GM18505 (cell line): ENCODE measurements around the gene LAMA3.

Source experiments
- ATAC-seq: cut with Tn5 transposase; IDR thresholded peaks from one replicate; pipeline ENCODE4 v1.9.1; 2021; ENCODE audit not compliant: unreplicated experiment
- POLR2A ChIP-seq: IDR thresholded peaks from 4 replicates; pipeline ENCODE4 v1.6.1; 2011; ENCODE audit warnings: borderline replicate concordance; ENCODE audit not compliant: insufficient read depth, insufficient read length; ENCODE audit errors: extremely low read depth

Gene LAMA3

DNA sequence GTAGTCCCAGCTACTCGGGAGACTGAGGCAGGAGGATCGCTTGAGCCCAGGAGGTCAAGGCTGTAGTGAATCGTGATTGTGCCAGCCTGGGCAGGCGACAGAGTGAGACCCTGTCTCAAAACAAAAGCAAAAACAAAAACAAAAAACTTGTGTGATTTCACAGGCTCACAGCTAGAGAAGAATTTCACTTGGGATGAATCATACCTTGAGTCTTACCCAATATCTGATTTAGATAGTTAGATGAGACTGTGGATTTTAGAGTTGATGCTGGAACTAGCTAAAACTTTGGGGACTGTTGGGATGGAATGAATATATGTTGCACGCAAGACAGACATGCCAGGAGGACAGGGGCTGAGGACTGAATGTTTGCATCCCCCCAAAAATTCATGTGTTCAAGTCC, 31.0 kb upstream of the LAMA3 start:
- ATAC-seq = no peak
- TF ChIP-seq POLR2A = no peak

DNA sequence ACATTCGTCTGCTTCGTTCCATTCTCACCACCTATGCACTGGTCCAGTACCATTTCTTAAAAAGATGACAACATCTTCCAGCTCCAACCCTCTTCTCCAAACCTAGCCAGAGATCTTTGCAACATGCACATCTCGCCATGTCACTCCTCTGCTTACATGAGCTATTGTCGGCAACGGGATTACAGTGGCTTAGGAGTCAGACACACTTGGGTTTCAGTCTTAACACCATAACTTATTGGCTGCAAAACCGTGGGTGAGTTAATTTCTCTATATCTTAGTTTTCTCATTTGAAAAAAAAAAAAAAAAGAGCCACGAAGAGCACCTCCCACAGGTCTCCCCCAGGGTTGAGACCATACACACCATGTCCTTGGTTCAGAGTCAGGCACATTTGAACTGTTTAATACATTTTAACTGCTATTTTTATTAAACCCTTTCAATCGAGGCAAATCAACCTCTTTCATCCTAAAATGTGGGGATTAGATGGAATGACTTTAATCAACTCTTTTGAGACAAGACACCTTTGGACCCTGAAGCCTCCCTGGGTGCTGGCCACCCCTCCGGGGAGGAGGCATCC, 27.4 kb upstream of the LAMA3 start:
- no peak for ATAC-seq
- TF ChIP-seq POLR2A = no peak

GRCh38 chr18:23662309-23663263, 26.7 kb upstream of the LAMA3 start, which contains the start of gene ANKRD29:
Gene ANKRD29 (minus strand): TSS chr18:23662911. CDS start chr18:23662730, 181 bp downstream.
- peak; percentile 56 for ATAC-seq
- no peak for TF ChIP-seq POLR2A

DNA sequence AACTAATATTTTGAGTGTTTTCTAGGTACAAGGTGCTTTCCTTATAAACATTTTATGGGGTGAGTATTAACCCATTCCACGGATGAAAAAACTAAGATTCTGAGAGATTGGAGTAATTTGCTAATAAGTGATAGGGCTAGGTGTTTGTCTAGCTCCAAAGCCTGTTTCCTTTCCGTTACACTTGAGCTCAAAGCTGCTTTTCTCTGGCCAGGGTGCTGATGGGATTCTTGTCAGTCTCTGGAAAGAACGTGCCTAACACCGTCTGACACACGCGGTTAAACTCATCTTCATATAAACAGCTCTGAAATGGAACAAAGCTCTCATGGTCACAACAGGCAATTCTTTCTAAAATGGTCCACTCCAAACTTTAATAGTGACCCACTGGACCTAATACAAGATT, 24.6 kb upstream of the LAMA3 start:
- no peak for ATAC-seq
- no peak for TF ChIP-seq POLR2A

DNA sequence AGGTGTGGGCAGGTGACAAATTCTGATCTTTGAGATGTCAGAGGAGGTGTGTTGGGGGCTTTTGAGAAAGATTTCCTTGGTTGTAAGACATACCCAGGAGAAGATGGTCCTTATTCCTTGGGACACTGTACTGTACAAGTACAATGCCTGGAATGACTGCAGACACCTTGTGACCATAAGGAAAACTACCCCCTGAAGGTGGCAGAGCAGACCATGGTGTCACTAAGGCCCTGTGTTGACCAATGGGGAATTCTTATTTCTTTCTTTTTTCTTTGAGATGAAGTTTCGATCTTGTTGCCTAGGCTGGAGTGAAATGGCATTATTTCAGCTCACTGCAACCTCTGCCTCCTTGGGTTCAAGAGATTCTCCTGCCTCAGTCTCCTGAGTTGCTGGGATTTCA, 22.1 kb upstream of the LAMA3 start:
- no peak for TF ChIP-seq POLR2A
- no peak for ATAC-seq

- TF ChIP-seq POLR2A = no peak
- ATAC-seq = no peak
These were observed 20.5 kb upstream of the LAMA3 start for GRCh38 chr18:23668731-23669130.

DNA sequence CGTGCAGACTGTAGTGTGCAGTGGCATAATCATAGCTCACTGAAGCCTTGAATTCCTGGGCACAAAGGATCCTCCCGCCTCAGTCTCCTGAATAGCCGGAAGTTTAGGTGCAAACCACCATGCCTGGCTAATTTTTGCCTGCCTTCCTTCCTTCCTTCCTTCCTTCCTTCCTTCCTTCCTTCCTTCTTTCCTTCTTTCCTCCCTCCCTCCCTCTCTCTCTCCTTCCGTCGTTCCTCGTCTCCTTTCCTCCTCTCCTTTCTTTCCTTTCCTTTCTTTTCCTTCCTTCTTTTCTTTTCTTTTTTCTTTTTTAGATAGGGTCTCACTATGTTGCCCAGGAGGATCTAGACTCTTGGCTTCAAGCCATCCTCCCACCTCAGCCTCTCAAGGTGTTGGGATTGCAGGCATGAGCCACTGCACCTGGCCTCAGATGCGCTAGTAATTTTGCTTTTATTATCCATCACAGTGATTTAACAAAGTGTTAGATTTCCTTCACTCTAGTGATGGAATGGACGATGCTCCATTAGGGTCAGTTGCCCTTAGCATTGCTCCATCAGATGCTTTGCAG, 20.0 kb upstream of the LAMA3 start:
- no peak for TF ChIP-seq POLR2A
- no peak for ATAC-seq

- TF ChIP-seq POLR2A = no peak
- no peak for ATAC-seq
These were observed 19.3 kb upstream of the LAMA3 start for GRCh38 chr18:23669804-23670405.

- no peak for TF ChIP-seq POLR2A
- ATAC-seq = no peak
These were observed 17.7 kb upstream of the LAMA3 start for GRCh38 chr18:23671564-23671963.

DNA sequence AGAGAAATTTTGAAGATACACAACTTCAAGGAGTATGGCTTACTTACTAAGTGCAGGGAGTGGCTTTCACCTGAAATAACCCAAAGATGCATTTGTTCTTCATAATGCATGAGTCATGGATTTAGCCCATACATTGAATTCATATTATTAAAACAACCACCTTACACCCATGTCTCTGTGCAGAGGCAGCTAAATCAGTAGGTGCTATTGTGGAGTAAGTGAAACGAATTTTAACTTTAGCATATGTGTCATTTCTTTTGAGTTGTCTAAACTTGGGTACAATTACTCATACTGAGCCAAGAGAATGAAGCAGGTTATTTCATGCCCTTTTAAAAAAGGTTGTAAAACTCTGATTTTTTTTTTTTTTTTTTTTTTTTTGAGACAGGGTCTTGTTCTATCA, 15.5 kb upstream of the LAMA3 start:
- no peak for ATAC-seq
- no peak for TF ChIP-seq POLR2A

DNA sequence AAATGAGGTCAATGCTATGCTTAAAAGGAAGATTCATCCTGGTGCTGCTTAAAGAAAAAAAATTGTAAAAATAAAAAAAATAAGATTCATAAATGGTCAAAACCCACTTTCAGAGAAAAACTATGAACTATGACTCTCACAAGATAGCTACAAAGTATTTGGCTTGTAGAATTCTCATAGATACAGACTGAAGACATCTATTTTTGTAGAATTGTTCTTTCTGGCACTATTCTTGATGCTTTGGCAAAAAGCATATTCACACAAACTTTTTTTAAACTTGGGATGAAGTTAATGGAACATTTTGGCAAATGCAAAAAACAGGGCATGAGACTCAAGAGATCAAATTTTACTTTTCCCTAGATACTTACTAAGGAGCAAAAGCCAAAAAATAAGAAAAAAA, 14.0 kb upstream of the LAMA3 start:
- TF ChIP-seq POLR2A = no peak
- ATAC-seq = no peak

- no peak for ATAC-seq
- no peak for TF ChIP-seq POLR2A
These were observed 13.4 kb upstream of the LAMA3 start for GRCh38 chr18:23675896-23676295.

DNA sequence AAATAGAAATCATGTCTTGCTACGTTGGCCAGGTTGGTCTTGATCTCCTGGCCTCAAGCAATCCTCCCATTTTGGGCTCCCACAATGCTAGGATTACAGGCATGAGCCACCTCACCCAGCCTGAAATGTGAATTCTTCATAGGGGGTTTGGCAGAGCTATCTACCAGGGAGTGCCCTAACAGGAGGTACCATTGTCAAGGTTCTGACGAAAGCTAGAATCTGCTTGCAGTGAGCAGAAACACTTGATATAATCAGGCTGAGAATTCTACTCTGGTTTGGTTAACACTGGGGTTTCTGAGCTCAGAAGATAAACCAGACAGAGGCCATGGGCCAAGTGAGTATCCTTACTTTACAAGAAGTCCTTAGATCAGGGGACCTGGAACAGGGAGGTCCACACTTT, 7.2 kb upstream of the LAMA3 start:
- TF ChIP-seq POLR2A = no peak
- no peak for ATAC-seq
